GM12865 (cell line): ENCODE data around the gene ATP13A4.

Experiments used
- DNase-seq: peaks from one replicate; pipeline ENCODE4 v3.0.0; 2010; ENCODE audit warnings: low read depth
- H3K4me3 ChIP-seq: 2 replicates; pipeline ENCODE4 v1.5.1; 2011; ENCODE audit warnings: mild to moderate bottlenecking, low read depth, low read length, control low read depth
- CTCF ChIP-seq: IDR thresholded peaks from 2 replicates; pipeline ENCODE4 v1.5.1; 2011; ENCODE audit warnings: low read length, control low read depth, low read depth, inconsistent platforms; ENCODE audit not compliant: insufficient read depth; ENCODE audit errors: missing control alignments

ATP13A4 gene

GRCh38 chr3:193585530-193585929 is 30.8 kb upstream of the ATP13A4 start:
- DNase-seq, result no peak
- no peak for TF ChIP-seq CTCF
- no peak overlapping the region for H3K4me3 ChIP-seq

GRCh38 chr3:193574488-193575070 is 19.9 kb upstream of the ATP13A4 start:
- no peak for TF ChIP-seq CTCF
- DNase-seq, result no peak
- no peak overlapping the region for H3K4me3 ChIP-seq

- no peak for DNase-seq
- TF ChIP-seq CTCF, result no peak
- no peak overlapping the region for H3K4me3 ChIP-seq
Measured at GRCh38 chr3:193573403-193574191, 18.9 kb upstream of the ATP13A4 start.

GRCh38 chr3:193572426-193572908 is 17.8 kb upstream of the ATP13A4 start:
- peak; percentile 82 for TF ChIP-seq CTCF
- no peak overlapping the region for H3K4me3 ChIP-seq
- peak; percentile 68 for DNase-seq

GRCh38 chr3:193569119-193569518 is 14.4 kb upstream of the ATP13A4 start:
- H3K4me3 ChIP-seq, result no peak overlapping the region
- TF ChIP-seq CTCF, result no peak
- no peak for DNase-seq

- peak; percentile 4 for DNase-seq
- TF ChIP-seq CTCF, result no peak
- no peak overlapping the region for H3K4me3 ChIP-seq
Measured at GRCh38 chr3:193564012-193564411, 9.3 kb upstream of the ATP13A4 start.
